HepG2 (cell line): ENCODE data around the gene DOC2A. TPM values are rescaled to one million over a fixed set of nuclear protein-coding genes. Genes with fewer than 3 reads are reported as not detected.

Source experiments
- HNRNPH1 ChIP-seq: fragments of 200-400 bp; formaldehyde crosslinking; optimal IDR thresholded peaks from 2 replicates; pipeline ENCODE3; 2017; ENCODE audit warnings: mild to moderate bottlenecking, low read depth, low read length
- HNRNPLL ChIP-seq: fragments of 200-400 bp; formaldehyde crosslinking; IDR thresholded peaks from 2 replicates; pipeline ENCODE4 v1.6.1; 2017; ENCODE audit warnings: mild to moderate bottlenecking, low read depth, low read length; ENCODE audit not compliant: poor library complexity, severe bottlenecking
- MAZ ChIP-seq, 2 experiments: sonication (generic) in 1 of 2; formaldehyde crosslinking in 1 of 2; IDR thresholded peaks; 2 replicates each; pipeline versions ENCODE4 v1.5.0 to v1.6.1; 2012 to 2020; ENCODE audit warnings: low read depth in 2 of 2, mild to moderate bottlenecking in 2 of 2, borderline replicate concordance in 1 of 2, improper control_type of control experiment in 1 of 2, low read length in 1 of 2, missing genetic modification reagents in 1 of 2, moderate library complexity in 1 of 2
- MBNL3 ChIP-seq: fragments of 250-450 bp; sonication (Bioruptor Pico); conservative IDR thresholded peaks from 2 replicates; pipeline ENCODE4 v1.8.0; 2022; ENCODE audit warnings: mild to moderate bottlenecking, inconsistent platforms
- MLXIP ChIP-seq: sonication (generic); formaldehyde crosslinking; IDR thresholded peaks from 2 replicates; pipeline ENCODE4 v1.9.0; 2021; ENCODE audit warnings: missing genetic modification reagents, borderline replicate concordance
- MTA3 ChIP-seq: sonication (generic); formaldehyde crosslinking; IDR thresholded peaks from 2 replicates; pipeline ENCODE4 v1.4.0; 2020; ENCODE audit warnings: missing genetic modification reagents
- RARA ChIP-seq: IDR thresholded peaks from 2 replicates; pipeline ENCODE4 v1.6.1; 2016; ENCODE audit warnings: missing genetic modification reagents, missing compliant biosample characterization
- SP2 ChIP-seq: sonication (generic); formaldehyde crosslinking; IDR thresholded peaks from 2 replicates; pipeline ENCODE4 v1.5.1; 2020; ENCODE audit warnings: mild to moderate bottlenecking, missing genetic modification reagents
- STAT5B ChIP-seq: sonication (generic); formaldehyde crosslinking; IDR thresholded peaks from 2 replicates; pipeline ENCODE4 v1.4.0; 2020; ENCODE audit warnings: missing genetic modification reagents
- TFAP4 ChIP-seq: sonication (generic); IDR thresholded peaks from 2 replicates; pipeline ENCODE4 v1.6.1; 2016; ENCODE audit warnings: low read depth, borderline replicate concordance
- ZBTB26 ChIP-seq: IDR thresholded peaks from 2 replicates; pipeline ENCODE4 v1.6.1; 2016; ENCODE audit warnings: missing compliant biosample characterization, missing genetic modification reagents, borderline replicate concordance
- polyA plus RNA-seq, 8 experiments: library from polyadenylated mRNA; depleted of rRNA in 3 of 8; stranded (reverse) in 7 of 8; unstranded in 1 of 8; fragments of >200 nt; fragmentation: Illumina TruSeq in 4 of 8; extraction: Trizol in 4 of 8; gene quantifications; 2 replicates each; pipeline versions ENCODE4 v1.2.1 to v1.2.3, GENCODE V29; 2011 to 2016; ENCODE audit warnings: low read depth in 4 of 8, missing spikeins in 1 of 8, mixed read lengths in 1 of 8; ENCODE audit not compliant: insufficient read depth in 1 of 8
- total RNA-seq, 5 experiments: library from RNA; depleted of rRNA; stranded (reverse); fragments of >200 nt; fragmentation: Illumina TruSeq; extraction: Trizol; gene quantifications; 2 replicates each; pipeline ENCODE4 v1.2.3, GENCODE V29; 2016; ENCODE audit warnings: low read depth in 1 of 5
- TF ChIP-seq, protein P1 (sequence below): sonication (generic); formaldehyde crosslinking; IDR thresholded peaks from 2 replicates; pipeline ENCODE4 v1.4.0; 2020; ENCODE audit warnings: mild to moderate bottlenecking, low read depth, missing genetic modification reagents
- TF ChIP-seq, protein P2 (sequence below): IDR thresholded peaks from 2 replicates; pipeline ENCODE4 v1.6.1; 2016; ENCODE audit warnings: control low read depth
- TF ChIP-seq, protein P3 (sequence below): IDR thresholded peaks from 2 replicates; pipeline ENCODE4 v1.6.1; 2016; ENCODE audit warnings: low read depth, missing genetic modification reagents, missing compliant biosample characterization

The DOC2A gene
- total and polyA plus RNA-seq, 2 of the 13 experiments (the other 11 are each of a cell fraction or from before 2014, with no cell fraction given): 0.15 to 0.55 TPM

DNA sequence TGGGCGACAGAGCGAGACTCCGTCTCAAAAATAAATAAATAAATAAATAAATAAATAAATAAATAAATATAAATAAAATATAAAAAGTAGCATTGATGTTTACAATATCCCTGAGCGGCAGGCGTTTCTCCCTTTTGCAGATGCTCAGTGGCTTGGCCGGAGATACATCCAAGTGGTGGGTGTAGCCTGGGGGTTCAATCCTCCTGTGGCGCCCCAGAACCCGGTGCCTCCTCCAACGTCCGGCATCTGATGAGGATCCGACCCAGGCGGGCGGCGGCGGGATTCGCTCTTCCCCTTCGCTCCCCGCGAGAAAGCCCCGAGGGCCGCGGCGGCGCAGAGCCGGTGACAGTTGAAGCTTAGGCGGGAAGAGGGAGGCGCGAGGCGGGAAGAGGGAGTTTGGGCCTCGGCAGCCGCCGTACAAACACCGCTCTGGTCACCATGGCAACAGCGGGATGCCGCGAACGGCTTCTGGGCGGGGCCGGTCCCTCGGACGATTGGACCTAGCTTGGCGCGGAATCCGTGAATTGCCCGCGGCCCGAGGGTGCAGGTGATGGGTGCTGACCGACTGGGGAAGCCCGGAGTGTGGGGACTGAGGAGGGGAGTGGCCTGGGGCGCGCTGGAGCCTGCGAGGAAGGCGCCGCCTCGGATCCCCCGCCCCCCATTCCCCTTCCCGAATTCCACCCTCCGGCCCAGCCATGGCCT, 42.0 kb upstream of the DOC2A start (continued):
- TF ChIP-seq, protein P1, sequence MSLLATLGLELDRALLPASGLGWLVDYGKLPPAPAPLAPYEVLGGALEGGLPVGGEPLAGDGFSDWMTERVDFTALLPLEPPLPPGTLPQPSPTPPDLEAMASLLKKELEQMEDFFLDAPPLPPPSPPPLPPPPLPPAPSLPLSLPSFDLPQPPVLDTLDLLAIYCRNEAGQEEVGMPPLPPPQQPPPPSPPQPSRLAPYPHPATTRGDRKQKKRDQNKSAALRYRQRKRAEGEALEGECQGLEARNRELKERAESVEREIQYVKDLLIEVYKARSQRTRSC (CRISPR knock-in tag): peak; percentile 98
- TF ChIP-seq TFAP4 (0 out of 2 replicates have a peak, but pooled peaks have one; percentile 44), STAT5B (CRISPR knock-in tag) (peak; percentile 94), SP2 (CRISPR knock-in tag) (peak; percentile 66), MAZ (IDR thresholded peaks at IDR 0.05; ENCODE audit: borderline replicate concordance, low read depth, low read length) (peak; percentile 54; the same call in 1 of the 2 replicates), MAZ (CRISPR knock-in tag; IDR thresholded peaks at IDR 0.05; ENCODE audit: low read depth) (peak; percentile 96), RARA (CRISPR knock-in tag) (peak; percentile 43; the same call in 1 of the 2 replicates), MLXIP (0 out of 2 replicates have a peak, but pooled peaks have one; percentile 63), ZBTB26 (peak; percentile 82), HNRNPH1 (no peak), HNRNPLL (peak; percentile 85), MTA3 (CRISPR knock-in tag) (no peak), MBNL3 (CRISPR knock-in tag) (no peak)
- TF ChIP-seq, protein P2, sequence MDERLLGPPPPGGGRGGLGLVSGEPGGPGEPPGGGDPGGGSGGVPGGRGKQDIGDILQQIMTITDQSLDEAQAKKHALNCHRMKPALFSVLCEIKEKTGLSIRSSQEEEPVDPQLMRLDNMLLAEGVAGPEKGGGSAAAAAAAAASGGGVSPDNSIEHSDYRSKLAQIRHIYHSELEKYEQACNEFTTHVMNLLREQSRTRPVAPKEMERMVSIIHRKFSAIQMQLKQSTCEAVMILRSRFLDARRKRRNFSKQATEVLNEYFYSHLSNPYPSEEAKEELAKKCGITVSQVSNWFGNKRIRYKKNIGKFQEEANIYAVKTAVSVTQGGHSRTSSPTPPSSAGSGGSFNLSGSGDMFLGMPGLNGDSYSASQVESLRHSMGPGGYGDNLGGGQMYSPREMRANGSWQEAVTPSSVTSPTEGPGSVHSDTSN (CRISPR knock-in tag): no peak
- TF ChIP-seq, protein P3, sequence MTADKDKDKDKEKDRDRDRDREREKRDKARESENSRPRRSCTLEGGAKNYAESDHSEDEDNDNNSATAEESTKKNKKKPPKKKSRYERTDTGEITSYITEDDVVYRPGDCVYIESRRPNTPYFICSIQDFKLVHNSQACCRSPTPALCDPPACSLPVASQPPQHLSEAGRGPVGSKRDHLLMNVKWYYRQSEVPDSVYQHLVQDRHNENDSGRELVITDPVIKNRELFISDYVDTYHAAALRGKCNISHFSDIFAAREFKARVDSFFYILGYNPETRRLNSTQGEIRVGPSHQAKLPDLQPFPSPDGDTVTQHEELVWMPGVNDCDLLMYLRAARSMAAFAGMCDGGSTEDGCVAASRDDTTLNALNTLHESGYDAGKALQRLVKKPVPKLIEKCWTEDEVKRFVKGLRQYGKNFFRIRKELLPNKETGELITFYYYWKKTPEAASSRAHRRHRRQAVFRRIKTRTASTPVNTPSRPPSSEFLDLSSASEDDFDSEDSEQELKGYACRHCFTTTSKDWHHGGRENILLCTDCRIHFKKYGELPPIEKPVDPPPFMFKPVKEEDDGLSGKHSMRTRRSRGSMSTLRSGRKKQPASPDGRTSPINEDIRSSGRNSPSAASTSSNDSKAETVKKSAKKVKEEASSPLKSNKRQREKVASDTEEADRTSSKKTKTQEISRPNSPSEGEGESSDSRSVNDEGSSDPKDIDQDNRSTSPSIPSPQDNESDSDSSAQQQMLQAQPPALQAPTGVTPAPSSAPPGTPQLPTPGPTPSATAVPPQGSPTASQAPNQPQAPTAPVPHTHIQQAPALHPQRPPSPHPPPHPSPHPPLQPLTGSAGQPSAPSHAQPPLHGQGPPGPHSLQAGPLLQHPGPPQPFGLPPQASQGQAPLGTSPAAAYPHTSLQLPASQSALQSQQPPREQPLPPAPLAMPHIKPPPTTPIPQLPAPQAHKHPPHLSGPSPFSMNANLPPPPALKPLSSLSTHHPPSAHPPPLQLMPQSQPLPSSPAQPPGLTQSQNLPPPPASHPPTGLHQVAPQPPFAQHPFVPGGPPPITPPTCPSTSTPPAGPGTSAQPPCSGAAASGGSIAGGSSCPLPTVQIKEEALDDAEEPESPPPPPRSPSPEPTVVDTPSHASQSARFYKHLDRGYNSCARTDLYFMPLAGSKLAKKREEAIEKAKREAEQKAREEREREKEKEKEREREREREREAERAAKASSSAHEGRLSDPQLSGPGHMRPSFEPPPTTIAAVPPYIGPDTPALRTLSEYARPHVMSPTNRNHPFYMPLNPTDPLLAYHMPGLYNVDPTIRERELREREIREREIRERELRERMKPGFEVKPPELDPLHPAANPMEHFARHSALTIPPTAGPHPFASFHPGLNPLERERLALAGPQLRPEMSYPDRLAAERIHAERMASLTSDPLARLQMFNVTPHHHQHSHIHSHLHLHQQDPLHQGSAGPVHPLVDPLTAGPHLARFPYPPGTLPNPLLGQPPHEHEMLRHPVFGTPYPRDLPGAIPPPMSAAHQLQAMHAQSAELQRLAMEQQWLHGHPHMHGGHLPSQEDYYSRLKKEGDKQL (CRISPR knock-in tag): no peak; the same call in 1 of the 2 replicates
